ENCODE data around the gene GPATCH11.

Gene GPATCH11

DNA sequence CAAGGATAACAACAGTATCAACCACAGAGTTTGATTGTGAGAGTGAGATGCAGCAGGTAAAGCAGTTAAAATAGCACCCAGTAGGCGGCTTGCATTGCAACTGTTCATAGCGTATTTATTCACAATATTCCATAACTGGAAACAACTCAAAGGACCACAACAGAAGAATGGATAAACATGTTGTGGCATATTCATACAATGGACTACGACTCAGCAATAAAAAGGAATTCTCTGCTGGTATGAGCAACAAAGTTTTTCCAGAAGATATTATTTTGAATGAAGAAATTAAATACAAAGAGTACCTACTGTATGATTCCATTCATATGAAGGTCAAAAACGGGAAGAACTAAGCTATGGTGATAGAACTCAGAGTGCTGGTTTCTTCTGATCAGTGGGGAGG lies 25.2 kb downstream of the GPATCH11 start:
- no peak for DNase-seq (ENCODE audit: low read depth)

DNA sequence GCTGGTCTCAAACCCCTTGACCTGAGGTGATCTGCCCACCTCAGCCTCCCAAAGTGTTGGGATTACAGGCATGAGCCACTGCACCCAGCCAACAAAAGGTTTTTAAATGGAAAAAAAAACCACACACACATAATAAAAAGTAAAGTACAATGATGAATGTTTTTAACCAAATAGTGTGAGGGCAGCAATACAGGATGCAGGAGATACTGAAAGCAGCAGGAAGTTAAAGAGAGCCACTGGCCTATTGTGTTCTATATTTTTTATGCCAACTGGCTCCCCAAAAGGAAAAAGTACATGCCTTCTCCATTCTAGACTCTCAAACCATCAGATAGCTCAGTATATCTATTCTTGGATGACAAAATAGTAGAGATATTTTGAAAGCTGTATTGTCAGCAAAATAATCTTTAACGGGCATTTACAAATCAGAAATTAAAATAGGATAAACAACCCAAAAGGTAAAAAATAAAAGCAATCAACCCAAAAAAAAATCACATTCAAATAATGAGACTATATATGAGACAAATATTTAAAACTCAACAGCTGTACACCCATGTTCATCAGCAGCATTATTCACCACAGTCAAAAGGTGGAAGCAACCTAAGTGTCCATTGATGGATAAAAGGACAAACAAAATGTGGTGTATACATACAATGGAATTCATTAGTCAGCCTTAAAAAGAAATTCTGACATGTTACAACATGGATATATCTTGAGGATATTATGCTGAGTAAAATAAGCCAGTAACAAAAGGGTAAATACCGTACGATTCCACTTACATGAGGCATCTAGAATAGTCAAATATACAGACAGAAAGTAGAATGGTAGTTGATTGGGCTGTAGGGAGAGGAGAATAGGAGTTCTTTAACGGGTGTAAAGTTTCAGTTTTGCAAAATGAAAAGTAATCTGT lies 26.2 kb downstream of the GPATCH11 start:
- DNase-seq (ENCODE audit: low read depth) = no peak

DNA sequence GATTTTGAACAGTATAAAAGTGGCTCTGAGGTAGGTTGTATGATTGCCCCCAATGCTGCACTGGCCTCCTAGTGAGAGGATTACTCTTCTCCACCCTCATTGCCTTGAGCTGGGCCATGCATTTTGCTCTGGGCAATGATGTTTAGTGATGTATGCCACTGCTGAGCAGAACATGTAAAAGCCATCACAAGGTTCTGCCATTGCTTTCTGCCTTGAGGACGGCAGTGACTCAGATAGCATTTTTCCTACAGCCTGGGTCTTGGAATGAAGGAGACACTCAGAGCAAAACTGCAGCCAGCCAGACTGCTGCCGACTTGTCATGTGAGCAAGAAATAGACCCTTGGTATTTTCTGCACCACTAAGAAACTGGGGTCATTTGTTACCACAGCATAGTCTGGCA lies 27.6 kb downstream of the GPATCH11 start:
- no peak for DNase-seq (ENCODE audit: low read depth)

DNA sequence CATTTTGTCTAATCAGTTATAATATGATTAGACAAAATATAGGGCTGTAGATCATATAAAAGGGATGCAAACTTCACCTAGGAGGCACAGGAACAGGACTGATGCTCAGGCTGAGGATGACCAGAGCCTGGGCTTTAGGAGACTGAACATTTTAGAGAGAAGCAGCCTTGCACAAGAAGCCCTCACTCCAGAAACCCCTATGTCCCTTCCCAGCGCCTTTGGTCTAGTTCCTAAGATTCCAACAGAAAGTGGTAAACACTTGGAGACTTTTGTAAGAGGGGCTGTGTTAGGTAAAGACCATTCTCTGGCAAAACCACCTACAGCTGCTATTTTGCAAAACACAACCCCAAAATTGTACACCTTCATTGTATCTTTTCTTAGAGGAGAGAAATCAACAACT lies 33.2 kb downstream of the GPATCH11 start:
- no peak for DNase-seq (ENCODE audit: low read depth)

DNA sequence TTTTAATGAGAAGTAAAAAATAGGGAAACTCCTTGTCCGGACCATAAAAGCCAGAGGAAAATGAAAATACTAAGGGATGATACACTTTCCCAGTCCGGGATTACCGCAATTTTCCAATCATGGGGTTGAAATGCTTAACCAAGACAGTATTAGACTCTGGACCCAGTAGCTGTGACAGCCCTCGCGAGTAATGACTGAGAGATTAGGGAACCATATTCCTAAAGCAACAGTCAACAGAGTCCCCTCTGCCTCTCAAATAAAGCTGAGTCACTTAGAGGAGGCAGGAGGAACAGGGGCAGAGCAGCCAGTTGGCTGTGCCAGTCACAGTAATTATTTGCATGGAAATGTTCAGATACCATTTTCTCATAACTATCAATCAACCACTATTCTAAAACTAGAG lies 34.8 kb downstream of the GPATCH11 start:
- no peak for DNase-seq (ENCODE audit: low read depth)

DNA sequence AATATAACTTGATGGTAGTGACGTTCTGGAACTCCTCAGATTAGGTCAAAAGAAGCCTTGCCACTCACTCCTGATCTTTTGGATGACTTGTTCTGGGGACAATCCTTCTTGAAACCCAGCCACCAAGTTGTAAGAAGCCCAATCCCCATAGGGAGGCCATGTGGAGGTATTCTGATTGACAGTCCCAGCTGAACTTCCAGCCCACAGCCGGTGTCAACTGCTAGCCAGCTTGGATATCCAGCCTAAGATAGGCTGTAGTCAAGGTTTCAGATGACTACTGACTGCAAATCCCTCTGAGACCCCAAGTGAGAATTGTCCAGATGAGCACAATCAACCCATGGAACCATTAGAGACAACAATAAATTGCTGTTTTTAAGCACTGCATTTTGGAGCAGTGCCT lies 41.1 kb downstream of the GPATCH11 start:
- no peak for DNase-seq (ENCODE audit: low read depth)

DNA sequence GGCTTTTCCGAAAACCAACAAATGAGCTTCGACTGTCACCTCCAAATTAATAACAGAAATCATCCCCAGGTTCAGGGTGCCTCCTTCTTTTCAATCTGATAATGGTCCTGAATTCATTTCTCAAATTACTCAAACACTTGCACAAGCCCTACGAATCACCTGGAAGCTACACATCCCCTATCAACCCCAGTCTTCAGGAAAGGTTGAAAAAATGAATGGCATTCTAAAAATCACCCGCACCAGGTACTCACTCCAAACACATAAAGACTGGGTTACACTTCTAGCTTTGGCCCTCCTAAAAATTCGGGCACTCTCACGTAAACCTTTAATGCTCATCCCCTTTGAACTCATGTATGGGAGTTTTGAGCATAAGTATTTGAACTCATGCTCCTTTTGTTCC lies 48.6 kb downstream of the GPATCH11 start:
- no peak for DNase-seq (ENCODE audit: low read depth)

DNA sequence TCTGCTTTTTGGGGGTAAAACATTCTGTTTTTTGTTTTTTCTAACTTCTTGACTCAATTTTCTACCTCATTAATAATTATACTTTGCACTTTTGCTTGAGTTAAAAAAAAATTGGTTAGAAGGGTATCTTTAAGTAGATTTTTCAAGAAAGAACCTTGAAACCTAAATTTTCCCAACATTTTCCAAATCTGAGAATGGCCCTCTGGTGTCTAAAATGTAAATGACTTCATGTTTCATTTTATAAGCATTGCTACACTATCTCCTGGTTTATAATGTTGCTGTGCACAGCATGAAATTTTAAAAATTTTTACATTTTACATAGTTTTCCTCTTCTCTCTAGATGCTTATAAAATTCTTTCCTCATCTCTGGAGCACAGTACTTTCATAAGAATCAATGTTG lies 58.2 kb downstream of the GPATCH11 start:
- no peak for DNase-seq (ENCODE audit: low read depth)

GRCh38 chr2:37143974-37144373 lies 59.7 kb downstream of the GPATCH11 start:
- DNase-seq (ENCODE audit: low read depth) = no peak

DNA sequence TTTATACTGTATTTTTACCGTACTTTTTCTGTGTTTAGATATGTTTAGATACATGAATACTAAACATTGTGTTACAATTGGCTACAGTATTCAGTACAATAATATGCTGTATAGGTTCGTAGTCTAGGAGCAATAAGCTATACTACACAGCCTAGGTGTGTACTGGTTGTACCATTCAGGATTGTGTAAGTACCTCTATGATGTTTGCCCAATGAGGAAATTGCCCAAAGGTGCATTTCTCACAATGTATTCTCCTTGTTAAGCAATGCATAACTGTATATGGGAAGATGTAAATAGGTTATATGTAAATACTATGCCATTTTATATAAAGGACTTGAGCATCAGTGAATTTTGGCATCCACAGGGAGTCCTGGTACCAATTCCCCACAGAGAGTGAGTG lies 61.7 kb downstream of the GPATCH11 start:
- no peak for DNase-seq (ENCODE audit: low read depth)

- no peak for DNase-seq (ENCODE audit: low read depth)
Observed at GRCh38 chr2:37148325-37148724, 64.0 kb downstream of the GPATCH11 start.

All from activated gamma-delta T cell treated with anti-CD3 and anti-CD28 coated beads, Interleukin-2, amount 50 U/mL, for 16 hours (primary cell).